Activated CD4-positive, alpha-beta T cell treated with anti-CD3 and anti-CD28 coated beads, Interleukin-2, amount 50 U/mL, for 16 hours (primary cell): ENCODE measurements around the gene CELSR2.
A peak's percentile ranks its signal among the peaks of the same experiment; 100 is the strongest.
"Not testable (repeated sequence)": the region's sequence is repeated elsewhere in the genome, so short reads cannot be mapped to it uniquely, and the experiment has no call there.

ENCODE experiments used
- DNase-seq: peaks from one replicate; pipeline ENCODE4 v3.0.0-alpha.2; 2020

Gene CELSR2, protein sequence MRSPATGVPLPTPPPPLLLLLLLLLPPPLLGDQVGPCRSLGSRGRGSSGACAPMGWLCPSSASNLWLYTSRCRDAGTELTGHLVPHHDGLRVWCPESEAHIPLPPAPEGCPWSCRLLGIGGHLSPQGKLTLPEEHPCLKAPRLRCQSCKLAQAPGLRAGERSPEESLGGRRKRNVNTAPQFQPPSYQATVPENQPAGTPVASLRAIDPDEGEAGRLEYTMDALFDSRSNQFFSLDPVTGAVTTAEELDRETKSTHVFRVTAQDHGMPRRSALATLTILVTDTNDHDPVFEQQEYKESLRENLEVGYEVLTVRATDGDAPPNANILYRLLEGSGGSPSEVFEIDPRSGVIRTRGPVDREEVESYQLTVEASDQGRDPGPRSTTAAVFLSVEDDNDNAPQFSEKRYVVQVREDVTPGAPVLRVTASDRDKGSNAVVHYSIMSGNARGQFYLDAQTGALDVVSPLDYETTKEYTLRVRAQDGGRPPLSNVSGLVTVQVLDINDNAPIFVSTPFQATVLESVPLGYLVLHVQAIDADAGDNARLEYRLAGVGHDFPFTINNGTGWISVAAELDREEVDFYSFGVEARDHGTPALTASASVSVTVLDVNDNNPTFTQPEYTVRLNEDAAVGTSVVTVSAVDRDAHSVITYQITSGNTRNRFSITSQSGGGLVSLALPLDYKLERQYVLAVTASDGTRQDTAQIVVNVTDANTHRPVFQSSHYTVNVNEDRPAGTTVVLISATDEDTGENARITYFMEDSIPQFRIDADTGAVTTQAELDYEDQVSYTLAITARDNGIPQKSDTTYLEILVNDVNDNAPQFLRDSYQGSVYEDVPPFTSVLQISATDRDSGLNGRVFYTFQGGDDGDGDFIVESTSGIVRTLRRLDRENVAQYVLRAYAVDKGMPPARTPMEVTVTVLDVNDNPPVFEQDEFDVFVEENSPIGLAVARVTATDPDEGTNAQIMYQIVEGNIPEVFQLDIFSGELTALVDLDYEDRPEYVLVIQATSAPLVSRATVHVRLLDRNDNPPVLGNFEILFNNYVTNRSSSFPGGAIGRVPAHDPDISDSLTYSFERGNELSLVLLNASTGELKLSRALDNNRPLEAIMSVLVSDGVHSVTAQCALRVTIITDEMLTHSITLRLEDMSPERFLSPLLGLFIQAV (N-terminal part only)

DNA sequence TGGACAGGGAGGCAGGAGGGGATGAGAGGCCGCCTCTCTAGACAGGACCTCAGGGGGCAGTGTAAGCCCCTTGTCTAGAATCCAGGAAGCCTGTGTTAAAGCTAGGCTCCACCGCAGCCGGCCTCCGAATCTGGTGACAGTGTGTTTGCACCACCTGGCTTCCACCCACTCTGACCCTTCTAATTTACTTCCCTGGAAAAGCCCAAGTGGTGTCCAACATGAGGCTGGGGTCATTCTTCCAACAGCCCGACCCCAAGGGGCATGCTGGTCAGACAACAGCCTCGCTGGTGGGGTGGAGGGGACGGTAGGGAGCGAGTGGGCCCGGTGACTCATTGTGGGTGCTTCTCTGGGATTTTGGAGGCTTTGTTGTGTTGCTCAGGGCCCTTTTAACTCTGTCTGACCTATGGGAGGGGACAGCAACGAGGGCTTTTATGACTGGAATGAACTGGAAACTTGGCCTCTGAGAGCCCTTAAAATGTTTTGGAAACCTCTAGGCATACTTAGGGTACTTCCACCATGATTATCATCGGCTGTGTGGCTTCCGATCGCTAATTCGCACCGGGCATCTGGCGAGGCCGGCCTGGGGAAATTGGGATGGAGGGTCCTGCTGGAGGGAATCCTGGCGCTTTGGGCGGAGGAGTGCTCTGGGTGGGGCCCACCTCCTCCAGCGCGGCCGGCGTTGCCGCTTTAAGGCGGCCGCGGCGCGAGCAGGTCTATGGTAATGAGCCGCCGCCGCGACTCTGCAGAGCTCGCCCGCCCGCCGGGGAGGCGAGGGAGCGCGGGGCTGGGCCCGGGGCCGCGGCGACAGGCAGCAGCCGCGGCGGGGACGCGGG is at the start of gene CELSR2:
CELSR2 (plus strand) TSS at position 743 of the 833 bp plus-strand sequence. CDS start 541 bp downstream, outside the sequence.
- peak; percentile 53 for DNase-seq

DNA sequence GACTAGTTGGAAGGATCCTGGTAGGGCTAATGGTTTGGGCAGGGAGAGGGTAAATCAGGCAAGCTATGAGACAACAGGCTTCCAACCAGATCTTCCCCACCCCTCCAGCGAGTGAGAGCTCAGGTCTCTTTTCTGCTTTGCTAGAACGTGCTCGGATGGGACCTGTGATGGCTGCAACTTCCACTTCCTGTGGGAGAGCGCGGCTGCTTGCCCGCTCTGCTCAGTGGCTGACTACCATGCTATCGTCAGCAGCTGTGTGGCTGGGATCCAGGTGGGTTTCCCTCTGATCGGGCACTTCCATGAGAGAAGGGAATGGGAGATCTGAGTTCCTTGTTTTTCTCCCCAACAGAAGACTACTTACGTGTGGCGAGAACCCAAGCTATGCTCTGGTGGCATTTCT is 49.6 kb upstream of the CELSR2 start:
- DNase-seq: no peak

DNA sequence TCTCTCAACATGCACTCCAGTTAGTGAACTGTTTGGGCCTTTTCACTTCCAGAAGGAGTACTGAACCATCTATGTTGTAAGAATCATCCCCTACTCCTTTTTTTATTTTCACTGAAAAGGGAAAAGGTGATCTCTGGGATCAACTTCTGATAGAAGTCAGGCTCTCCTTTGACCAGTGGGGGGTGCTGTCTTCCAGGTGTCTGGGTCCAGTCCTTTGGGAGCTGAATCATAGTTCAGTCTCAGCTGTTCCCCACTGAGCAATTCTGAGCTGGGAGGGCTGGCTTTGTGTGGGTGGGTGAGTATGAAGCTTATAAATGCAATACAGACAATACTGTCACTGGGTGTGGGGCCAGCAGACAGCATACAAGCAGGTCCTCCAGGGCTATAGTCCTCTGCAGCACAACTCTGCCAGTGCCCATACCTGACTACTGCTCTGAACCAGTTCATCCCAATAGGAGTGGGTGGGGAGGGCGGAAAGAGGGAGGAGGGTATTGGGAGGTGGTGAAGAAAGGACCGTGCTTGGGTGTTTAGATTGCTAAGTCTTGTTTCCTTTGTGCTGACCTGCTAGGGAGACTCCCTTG is 48.1 kb upstream of the CELSR2 start:
- DNase-seq: peak; percentile 55

DNA sequence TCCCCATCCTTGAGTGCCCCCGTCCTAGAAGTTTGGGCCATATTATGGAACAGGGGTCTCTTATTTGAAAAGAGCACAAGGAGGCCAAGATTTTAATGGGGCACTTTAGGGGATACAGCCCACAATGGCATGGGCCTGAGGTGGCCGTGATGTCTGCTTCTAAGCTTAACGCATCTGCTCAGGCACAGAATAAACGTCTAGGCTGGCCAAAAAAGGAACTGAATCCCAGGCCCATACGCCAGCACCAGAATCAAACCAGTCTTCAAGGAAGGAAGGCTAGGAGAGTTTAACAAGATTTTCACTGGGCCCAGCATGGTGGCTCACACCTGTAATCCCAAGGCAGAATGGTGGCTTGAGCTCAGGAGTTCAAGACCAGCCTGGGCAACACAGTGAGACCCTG is 44.9 kb upstream of the CELSR2 start:
- no peak for DNase-seq

DNA sequence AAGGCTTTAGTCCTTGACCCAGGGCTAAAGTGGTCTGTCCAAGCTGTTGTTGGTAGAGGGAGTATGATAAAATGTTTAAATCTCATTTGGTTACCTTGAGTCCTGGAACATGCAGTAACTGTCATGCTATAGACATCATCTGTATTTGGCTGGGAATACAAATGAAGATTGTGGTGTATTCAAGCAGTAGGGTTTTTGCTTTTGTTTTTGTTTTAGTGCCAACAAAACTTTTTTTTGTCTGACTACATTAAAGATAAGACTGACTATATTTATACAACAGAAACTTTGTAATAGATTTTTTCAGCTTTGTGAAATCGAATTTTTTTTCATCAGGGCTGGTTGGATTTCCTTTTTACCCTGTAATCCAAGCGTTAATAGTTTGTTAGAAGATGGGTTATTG is 43.0 kb upstream of the CELSR2 start:
- DNase-seq: no peak

DNA sequence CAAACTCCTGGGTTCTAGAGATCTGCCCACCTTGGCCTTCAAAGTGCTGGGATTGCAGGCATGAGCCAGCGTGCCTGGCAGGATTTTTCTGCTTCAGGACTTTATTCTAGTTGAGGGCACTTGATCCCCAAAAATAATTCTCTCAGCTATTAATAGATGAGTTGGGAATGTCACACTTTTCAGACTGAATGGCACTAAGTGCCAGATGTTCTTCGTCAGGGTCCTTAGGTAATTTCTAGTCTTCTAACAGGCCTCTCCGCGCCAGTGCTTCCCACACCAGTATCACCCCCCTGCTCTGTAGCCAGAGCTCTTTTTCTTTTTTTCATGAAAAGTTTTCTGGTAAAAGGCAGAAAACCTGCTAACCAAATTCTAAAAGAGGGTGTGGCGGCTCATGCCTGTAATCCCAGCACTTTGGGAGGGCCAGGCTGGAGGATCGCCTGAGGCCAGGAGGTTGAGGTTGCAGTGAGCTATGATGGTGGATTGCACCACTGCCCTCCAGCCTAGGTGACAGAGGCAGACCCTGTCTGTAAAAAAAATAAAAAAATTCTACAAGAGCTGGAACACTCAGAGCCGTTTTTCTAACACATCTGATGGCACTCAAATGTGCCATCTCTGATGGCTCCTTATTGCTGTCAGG is 41.8 kb upstream of the CELSR2 start:
- no peak for DNase-seq

DNA sequence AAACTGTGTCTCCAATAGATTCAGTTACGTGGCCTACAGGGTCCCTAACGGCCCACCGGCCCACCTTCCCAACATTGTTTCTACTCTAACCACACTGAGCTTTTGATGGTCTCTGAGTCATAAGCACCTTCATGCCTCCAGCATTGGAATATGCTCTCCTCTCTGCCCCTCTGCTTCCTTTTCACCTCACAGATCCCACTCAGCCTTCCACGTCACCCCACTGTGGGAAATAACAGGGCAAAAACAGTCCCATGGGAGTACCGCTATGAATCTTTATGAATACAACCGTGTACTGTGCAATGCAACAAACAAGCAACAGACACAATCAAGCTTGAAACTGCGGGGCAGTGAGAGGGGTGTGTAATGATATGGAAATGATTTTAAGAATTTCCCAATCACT is 40.9 kb upstream of the CELSR2 start:
- DNase-seq: no peak

DNA sequence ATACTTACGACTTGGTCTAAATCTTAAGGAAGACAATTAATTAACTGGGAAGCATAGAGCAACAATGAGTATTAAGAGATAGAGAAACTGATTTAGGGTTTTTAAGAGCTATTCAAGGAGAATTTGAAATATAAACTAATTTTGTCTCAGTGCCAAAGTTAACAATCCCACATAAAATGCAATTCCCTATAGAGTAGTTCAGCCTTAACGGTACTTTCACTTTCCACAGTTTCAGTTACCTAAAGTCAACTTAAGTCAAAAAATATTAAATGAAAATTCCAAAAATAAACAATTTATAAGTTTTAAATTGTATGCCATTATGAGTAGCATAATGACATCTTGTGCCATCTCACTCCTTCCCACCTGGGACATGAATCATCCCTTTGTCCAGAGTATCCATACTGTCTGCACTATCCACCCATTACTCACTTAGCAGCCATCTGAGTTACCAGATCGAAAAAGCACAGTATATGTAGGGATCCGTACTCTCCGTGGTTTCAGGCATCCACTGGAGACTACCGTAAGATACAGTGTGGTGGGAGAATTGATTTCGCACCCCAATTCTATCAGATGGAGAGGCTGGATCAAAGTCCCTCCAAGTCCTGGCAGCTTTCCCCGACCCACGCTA is 40.4 kb upstream of the CELSR2 start:
- no peak for DNase-seq

DNA sequence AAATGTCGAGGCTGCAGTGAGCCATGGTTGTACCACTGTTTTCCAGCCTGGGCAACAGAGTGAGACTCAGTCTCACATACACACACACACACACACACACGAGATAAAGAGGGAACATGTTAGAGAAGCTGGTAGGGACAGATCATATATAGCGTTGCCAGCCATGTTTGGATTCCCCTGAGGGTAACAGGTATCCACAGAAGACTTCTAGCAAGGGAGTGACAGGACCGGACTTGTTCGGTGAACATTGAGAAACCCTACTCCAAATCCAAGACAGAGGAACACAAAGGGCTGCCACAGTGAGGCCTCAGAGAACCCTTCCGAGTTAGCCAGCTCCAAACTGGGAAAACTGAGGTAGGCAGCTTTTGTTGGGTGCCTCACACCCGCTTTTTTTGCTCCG is 39.3 kb upstream of the CELSR2 start:
- DNase-seq: no peak

DNA sequence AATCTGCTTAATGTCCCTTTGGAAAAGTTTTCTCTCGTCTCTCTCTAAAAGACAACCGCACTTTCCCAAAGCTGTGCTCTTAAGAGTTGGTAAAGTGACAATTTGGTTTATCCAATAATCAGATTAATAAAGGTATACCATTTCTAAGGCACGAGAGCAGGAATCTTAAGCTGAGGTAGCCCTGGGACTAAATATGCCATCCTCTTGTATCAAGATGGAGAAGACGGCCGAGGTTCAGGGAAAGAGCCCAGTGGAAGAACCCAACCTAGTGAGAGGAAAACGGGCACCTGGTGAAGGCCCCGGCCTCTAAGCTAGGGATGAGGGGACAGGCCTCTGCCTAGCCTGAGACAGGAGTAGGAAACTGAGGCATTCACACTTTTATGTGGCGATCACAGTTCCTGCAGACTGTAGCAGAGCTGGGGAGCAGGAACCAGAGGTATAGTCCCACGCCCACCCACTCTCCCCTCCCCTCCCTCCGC is 36.0 kb upstream of the CELSR2 start:
- no peak for DNase-seq

DNA sequence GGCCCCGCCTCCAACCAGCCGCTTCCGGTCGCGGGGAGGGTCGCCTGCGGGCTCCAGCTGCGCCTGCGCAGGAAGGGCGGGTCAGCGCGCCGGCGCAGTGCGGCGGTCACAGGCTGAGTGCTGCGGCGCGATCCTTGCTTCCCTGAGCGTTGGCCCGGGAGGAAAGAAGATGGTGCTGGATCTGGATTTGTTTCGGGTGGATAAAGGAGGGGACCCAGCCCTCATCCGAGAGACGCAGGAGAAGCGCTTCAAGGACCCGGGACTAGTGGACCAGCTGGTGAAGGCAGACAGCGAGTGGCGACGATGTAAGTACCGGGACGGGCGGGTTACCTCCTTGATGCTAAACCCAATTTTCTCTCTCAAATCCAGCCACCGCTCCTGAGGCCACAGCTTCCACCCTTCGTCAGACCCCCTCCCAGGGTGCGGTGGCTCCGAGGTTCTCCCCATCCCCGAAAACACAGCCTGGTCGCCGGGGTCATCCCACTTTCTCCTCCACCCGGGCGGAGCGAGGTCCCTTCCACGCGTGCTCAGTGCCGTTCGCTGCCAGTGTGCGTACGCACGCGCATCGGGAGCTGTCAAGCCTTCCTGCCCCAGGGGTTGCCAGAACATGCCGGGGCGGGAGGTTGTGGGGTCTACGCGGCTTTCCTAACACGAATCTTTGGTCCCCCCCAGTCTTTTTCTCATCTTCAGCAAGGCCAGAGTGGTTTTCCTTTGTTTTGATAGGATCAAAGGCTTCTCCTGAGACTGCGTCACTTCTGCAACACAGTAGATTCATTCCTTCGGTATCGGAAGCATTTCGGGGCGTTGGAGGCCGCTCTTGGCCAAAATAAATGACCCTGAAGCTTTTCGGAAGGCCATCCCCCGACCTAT is 35.3 kb upstream of the CELSR2 start, which contains the start of gene SARS1:
SARS1 (plus strand) TSS at position 95 of the 870 bp plus-strand sequence; CDS start at position 170, 75 bp downstream.
- DNase-seq: peak; percentile 90

DNA sequence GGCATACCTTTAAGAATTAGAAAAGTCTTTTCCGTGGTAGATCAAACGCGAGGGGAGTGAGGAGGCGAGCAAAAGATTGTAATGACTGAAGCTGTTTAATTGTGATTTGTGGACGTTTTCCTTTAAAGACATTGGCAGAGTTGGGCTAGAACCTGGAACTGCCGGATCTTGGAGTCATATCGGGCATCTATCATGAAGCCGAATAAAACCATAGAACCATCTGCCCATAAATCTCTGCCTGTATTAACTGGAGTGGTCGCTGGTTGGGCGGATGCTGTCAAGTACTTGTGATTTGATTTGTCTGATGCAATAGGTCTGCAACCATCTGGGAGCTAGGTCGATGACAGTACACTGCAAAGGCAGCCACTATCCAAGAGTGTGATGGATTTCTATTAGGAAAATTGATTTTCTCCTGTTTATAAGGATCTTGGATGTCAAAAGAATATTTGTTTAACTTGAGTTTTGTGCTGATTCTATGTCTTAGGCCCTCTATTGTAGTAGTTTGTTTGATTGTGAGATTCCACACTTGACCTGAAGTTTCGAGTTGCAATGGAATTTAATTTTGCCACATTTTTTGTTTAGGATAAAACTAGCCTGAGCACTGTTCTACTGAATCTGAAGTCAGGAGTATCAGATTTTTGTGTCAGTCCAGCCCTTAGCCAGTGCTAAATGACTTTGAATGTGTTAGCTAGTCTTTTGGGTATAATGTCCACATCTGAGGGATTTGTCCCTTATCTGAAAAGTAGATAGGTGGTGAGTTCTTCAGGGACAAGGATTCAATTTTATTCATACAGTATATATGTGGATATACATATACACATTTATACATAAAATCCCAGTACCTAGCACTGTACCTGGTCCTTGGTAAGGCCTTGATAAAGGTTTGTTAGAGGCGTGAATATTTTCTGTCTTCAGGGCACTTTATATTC is 34.4 kb upstream of the CELSR2 start:
- DNase-seq: peak; percentile 80

DNA sequence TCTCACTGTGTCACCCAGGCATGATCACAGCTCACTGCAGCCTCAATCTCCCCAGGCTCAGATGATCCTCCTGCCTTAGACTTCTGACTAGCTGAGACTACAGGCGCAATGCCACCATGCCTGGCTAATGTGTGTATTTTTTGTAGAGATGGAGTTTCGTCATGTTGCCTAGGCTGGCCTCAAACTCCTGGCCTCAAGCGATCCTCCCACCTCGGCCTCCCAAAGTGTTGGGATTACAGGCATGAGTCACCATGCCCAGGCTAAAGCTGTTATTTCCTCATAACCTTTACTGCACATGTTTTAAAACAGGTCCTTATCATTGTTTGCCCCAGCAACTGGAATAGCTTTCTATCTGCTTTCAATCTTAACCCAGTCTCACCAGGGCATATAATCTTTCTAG is 32.7 kb upstream of the CELSR2 start:
- DNase-seq: no peak

DNA sequence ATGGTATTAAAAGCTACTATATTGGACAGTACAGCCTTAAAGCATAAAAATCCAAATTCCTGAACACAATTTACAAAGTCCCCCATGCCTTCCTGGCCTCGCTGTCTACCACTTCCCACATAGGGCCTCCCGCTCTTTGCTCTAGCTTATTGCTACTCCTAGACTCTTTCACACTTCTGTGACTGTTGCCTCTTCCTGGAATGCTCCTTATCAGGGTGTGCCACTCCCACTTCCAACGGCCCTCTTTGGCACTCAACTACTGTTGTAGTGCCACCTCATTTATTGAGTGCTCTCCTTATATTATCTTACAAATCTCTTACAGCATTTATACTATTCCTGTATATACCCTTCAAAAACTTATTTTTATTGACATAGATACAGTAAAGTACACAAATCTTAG is 30.8 kb upstream of the CELSR2 start:
- DNase-seq: no peak

DNA sequence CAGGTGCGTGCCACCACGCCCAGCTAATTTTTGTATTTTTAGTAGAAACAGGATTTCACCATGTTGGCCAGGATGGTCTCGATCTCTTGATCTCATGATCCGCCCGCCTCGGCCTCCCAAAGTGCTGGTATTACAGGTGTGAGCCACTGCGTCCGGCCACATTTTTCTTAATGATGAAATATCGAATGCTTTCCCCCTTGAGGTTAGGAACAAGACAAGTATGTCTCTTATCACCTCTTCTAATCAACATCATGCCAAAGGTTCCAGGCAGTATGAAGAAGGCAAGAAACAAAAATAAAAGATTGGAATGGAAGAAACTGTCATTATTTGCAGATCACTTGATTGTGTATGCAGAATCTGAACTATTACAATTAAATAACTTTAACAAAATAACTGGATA is 28.1 kb upstream of the CELSR2 start:
- DNase-seq: not testable (repeated sequence)

DNA sequence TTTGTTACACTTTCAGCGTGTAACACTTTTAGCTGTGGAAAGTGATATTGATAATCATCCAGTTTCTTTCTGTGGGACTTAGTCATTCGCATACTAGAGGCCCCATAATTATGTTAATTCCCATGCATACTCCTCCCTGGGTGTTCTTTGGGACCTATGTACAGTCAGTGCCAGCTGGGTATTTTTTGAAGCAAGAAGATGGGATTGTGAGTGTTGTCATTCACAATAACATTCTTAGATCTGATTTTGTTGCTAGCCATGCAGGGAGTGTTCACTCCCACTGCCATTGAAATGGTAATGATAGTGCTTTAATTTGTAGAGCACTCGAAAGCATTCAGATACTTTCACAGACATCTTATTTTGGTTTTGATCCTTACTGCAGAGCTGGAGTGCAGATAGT is 24.0 kb upstream of the CELSR2 start:
- DNase-seq: no peak

DNA sequence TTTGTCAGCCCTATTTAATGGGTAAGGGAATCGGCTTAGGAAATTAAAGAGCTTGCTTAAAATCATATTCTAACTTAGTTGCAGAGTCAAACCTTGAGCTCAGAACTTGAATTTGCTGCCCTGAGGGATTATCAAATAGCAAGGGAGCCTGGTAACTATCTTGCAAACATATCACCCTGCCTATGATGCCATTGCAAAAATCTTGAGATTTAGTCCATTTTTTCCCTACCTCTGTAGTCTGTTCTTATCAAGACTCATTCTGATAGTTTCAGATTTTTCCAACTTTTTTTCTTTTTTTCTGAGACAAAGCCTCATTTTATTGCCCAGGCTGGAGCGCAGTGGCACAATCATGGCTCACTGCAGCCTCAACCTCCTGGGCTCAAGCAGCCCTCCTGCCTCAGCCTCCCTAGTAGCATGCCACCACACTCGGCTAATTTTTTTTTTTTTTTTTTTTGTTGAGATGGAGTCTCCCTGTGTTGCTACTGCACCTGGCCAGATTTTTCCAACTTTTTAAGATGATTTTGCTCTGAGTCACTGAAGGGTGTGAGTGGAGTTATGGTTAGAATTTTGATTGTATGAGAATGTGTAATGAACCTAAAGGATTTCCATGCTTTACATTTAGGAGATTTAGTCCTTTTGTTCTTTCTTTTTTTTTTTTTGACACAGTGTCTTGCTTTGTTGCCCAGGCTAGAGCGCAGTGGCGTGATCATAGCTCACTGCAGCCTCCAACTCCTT is 23.5 kb upstream of the CELSR2 start:
- DNase-seq: no peak

DNA sequence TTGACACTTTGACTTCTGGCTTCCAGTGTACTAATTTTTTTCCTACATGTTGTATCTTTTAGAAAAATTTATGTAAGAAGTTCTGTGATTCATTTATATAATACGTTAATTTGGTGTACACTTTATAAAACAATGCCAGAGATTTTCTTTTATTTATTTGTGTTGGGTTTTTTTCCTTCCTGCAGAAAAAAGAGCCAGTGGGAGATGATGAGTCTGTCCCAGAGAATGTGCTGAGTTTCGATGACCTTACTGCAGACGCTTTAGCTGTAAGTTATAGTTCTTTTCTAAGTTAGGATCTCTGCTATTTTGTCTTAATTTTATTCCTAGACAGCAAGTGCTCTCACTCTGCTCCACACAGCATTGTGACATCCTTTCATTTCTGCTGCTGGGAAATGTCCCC is 21.2 kb upstream of the CELSR2 start:
- no peak for DNase-seq
